NCI-H69 (cell line): ENCODE data around the gene HDAC8.
"Not testable (repeated sequence)": the region's sequence is repeated elsewhere in the genome, so short reads cannot be mapped to it uniquely, and the experiment has no call there.

ENCODE experiments used
- DNase-seq: peaks from one replicate; lab custom pipeline; 2025; lab: John Stamatoyannopoulos, UW

Gene HDAC8

DNA sequence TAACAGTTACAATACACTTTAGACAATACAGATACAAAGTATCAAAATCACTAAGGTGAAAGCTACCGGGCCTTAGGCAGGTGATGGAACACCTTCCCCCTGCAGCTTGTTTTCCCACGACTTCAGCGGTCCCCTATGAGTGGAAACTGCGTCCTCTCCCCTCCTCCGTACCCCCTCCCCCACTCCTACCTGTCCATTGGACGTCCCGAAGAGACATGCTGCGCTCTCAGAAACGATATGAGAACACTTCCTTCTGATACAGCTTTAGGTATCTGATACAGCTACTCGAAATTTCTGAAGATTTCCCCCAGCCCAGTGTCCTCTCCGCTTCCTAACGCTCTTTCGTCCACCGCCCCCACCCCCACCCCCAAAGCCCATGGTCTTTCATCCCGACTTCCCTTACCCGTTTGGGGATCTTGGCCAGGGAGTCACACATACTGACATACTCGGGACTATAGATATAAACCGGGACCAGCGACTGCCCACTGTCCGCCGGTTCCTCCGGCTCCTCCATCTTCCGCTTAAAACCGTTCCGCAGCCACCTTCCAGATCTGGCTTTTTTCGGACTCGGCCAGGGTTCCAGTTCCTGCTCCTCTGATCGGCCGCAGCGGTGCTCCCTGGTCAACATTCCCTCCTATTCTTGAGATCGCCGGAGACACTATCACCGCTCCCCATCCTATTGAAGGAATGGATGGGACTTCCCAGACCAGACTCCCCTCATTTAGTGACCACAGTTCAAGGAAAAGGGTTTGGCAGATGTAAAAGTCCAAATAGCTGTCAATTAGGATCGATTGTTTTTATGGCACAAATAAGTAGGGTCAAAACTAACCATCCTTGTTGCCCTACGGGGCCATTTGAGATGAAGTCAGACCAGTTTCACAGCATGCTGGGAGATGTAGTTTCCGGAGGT lies at the start of gene HDAC8:
TSS of gene HDAC8 (minus strand) at position 596 of the 910 bp plus-strand sequence. CDS start at position 514, 82 bp downstream.
- peak; percentile 86 for DNase-seq

DNA sequence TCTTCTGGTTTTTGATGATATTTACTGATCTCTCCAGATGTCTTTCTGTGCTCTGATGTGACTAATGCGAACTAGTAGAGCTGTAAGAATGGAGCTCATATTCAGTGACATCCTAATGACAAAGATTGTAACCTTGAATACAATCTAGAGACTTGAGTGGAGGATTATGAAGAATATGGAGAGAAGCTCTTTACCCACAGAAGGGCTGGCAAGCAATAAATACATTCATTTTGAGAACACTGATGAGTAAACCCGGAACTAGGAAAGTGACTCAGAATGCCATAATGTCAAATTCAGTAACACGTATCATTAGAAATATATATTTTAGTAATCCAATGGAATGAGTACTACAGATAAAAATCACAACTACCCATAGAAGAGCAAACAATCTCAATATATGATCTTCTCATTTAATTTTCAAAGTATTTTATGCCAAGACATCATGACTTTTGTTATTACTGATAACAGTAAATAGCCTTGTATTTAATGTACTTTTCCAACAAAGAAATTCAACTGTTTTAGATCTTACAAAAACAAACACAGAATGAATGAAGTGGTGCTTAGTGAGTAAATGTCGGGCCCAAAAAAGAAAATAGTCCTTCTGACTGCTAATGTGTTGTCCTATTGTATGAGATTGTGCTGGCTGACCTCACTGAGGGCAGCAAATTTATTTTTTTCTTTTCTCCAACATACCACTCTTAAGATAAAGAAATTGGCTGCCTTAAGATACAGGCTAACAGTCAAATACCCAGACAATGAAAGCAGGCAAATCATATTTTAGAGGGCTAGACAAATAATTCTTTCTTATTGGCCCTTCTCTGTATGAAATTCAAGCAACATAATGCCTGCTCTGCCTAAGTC lies 49.2 kb upstream of the HDAC8 start:
- no peak for DNase-seq

DNA sequence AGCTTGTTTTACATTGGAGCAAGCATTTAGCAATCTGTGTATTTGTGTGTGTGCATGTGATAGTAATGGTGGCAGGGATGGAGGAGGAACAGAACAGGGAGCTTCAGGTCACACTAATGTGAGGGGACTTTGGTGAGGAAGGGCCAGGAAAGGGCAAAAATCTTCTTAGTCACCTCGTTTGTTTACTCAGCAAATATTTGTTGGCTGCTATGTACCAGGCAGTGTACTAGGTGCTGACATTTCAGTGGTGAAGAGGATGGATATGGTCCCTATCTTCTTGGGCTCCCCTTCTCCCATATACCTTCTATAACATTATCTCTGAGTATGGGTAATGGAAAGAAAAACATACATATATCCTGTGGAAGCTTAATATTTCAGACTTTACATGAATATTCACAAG lies 48.5 kb upstream of the HDAC8 start:
- no peak for DNase-seq

DNA sequence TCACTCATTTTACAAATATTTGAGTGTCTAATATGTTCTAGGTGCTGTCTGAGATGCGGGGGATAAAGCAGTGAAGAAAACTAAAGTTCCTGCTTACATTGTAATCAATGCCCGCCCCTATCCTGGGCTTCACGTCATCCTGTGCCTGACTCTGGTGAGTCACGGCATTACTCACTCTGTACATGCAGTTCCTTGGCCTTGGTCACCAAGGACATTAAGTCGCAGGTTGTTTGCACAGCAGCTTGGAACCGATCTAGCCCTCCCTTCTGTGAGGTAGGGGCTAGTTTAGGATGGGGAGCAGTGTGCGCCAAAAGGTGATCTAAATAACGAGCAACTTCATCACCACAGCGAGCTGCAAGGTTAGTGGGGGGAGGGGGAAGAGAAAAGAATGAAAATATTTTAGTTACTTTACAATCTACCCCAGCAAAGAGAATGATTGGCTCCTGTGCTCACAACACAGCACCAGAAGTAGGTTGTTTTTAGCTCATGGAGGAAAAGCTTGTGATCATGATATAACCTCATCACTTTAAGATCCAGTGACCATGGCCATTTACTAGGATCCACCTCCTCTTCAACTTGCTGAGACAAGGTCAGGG lies 48.0 kb upstream of the HDAC8 start:
- DNase-seq: no peak

DNA sequence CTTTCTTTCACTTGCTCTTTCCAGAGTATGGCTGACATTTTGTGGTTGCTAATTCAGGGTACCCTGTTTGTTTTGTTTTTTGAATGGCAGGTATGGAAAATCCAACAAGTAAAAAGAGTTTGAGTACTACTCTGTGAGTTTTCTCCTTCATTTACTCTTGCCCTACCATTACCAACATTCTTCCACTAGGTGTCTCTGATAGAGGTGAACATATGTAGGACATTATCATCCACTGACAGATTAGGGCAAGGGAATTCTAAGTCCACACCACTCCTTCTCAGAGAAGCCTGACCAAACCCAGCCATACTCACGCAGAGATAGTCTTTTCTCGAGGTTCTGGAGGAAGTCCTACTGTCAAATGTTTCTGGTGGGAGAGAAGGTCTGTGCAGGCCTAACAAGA lies 36.7 kb upstream of the HDAC8 start:
- peak; percentile 1 for DNase-seq

DNA sequence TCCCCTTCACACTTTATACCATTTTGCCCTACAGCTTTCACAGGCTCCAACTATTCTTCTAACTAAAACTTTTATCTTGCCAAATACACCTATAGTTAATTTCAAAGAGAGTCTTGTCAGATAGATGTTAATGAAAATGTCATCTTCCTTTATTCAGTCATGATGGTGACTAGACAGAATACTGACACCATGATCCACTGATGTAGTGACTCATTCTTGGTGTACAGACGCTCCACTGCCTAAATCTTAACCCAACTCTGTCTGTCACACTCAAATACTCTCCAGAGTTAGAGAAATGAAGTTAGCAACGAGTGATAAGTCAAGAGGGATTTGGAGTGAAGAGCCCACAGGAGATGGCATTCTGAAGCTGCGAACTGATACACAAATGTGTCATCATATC lies 32.1 kb upstream of the HDAC8 start:
- DNase-seq: no peak

DNA sequence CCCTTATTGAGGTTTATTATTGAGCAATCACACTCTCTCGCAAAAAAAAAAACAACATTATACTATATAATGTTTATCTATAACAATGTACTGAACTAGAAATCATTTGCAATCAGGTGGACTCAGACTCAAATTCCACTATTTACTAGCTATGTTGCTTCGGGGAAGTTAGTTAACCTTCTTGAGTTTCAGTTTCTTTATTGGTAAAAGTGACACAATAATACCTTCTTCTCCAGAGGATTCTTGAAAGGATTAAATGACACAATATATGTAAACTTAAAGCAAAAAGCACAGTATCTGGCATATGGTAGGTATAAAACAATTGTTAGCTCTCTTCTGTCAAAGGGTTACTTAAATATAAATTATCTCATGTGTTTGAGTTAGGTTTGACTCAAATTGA lies 31.5 kb upstream of the HDAC8 start:
- no peak for DNase-seq

DNA sequence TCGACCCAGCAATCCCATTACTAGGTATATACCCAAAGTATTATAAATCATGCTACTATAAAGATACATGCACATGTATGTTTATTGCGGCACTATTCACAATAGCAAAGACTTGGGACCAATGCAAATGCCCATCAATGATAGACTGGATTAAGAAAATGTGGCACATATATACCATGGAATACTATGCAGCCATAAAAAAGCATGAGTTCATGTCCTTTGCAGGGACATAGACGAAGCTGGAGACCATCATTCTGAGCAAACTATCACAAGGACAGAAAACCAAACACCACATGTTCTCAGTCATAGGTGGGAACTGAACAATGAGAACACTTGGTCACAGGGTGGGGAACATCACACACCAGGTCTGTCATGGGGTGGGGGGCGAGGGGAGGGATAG lies 18.4 kb upstream of the HDAC8 start:
- DNase-seq: not testable (repeated sequence)

DNA sequence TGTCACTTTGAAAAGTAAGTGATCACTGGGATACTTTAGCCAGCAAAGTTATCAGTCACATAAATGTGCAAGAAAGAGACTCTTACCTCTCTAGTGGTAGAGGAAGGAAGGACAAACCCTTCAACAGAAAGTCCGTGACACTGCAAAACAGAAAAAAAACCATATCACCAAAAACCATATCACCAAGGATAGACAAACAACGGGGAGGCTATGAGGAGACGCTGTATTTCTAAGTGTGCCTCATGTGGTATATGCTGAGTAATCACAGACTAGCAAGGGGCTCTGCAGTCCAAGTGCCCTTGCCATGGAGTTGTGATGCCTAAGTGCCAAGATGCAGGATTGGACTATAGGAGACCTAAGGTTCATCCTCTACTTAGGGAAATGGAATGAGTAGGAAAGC lies 11.5 kb upstream of the HDAC8 start:
- no peak for DNase-seq

DNA sequence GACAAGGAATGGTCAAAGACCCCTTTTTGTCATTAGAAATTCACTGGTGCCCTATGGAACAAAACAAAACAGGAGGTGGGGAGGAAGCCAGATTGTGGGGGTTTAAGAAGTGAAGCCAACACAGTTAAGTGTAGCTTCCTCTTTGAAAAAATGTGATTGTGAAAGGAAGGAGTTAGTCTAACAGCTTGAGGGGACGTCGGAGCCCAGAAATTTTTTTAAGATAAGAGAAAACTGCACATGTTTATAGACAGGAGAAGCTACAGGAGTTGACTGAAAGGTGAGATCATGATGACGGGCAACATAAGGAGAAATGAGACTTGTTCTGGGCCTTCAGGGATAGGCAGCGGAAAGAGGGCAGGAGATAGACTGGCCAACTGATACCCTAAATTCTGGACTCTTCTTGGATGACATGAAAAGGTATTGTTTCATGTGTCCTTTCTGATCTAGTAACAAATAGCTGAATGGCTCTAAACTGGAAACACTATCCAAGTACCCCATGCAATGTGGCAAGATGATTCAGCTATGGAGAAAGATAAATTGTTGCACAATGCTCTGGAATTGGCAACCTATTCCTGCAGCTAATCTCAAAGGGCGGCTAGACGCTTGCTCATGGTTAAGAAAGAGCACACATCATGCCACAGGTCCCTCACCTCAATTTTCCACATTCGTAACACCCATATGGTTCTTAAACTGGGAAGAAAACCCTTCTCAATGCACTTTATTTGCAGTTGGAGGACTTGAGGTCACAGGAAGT lies 3.7 kb upstream of the HDAC8 start:
- DNase-seq: no peak

DNA sequence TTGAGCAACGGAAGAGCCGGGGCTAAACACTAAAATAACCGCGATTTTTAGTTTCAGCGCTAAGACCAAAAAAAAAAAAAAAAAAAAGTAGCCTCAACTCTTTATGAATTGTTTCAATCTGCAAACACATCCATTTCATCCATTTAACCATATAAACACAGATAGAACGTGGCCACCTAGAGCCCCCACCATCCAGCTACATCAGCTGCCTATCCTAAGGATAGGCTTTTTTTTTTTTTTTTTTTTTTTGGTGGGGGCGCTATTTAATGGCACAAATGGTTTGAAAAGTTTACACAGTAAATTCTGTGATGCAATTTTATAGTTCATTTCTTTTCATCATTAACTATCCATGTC lies 492 bp upstream of the HDAC8 start:
- no peak for DNase-seq

DNA sequence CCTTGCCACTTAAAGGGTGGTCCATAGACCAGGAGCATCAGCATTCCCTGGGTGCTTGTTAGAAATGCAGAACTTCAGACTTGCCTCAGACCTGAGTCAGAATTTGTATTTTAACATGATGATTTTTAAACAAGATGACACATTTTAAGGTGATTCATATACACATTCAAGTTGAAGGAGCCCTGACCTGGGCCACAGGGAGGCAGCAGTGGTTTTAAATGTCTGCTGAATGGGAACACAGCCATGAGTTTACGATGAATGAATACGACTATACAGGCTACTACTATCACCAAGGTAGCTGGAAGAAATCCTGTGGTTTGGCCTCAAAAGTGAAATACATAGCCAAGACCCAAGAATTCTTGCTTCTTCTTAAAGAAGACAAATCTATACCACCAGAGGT lies 2.9 kb downstream of the HDAC8 start:
- DNase-seq: no peak

DNA sequence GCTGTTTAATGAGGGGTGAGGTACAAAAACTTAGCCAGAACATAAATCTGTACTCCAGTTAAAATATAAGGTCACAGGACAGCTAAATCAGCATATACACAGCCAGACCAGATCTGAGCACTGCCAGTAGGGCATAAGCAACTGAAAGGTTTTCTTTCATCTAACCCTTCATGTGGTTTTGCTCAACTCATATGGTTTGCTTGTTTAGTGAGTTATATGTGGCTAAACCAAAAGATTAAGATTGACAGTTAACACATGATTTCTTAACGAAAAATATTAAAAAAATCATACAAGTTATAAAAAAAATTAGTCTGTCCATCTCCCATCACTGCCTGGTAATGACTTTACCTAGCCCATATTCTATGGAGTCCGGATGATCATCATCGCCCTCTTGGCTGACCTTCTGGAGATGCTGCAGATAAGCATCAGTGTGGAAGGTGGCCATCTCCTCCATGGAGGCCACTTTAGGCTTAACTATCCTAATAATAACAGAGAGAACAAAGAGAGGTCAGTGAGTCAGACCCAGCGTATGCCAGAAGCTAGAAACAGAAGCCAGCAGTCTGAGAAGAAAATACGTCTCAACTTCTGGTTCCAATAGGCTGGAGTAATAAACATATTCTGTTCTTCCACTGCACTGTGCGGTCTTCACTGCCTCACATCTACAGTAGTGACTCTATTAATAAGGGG lies 4.1 kb downstream of the HDAC8 start:
- no peak for DNase-seq

DNA sequence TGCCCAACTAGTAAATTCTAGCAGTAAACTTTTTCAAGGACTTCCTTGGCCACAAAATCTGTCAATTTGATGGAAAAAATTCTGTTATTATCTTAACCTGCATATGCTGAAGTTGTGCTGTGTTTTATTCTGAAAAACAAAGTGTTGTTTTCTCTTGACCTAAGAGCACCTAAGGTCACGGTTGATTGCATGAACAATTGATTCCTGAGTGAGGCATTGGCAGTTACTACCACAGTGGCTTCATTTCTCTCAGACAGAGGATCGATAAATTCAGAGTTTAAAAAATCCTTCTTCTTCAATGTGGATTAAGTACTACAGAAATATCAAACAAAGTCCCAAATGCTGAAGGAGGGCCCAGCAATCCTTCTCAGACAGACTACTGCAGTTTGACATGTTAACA lies 6.2 kb downstream of the HDAC8 start:
- no peak for DNase-seq

DNA sequence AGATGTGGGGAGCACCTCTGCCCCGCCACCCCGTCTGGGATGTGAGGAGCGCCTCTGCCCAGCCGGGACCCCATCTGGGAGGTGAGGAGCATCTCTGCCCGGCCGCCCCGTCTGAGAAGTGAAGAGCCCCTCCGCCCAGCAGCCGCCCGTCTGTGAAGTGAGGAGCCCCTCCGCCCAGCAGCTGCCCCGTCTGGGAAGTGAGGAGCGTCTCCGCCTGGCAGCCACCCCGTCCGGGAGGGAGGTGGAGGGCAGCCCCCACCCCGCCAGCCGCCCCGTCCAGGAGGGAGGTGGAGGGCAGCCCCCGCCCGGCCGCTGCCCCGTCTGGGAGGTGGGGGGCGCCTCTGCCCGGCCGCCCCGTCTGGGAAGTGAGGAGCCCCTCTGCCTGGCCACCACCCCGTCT lies 13.0 kb downstream of the HDAC8 start:
- not testable (repeated sequence) for DNase-seq

DNA sequence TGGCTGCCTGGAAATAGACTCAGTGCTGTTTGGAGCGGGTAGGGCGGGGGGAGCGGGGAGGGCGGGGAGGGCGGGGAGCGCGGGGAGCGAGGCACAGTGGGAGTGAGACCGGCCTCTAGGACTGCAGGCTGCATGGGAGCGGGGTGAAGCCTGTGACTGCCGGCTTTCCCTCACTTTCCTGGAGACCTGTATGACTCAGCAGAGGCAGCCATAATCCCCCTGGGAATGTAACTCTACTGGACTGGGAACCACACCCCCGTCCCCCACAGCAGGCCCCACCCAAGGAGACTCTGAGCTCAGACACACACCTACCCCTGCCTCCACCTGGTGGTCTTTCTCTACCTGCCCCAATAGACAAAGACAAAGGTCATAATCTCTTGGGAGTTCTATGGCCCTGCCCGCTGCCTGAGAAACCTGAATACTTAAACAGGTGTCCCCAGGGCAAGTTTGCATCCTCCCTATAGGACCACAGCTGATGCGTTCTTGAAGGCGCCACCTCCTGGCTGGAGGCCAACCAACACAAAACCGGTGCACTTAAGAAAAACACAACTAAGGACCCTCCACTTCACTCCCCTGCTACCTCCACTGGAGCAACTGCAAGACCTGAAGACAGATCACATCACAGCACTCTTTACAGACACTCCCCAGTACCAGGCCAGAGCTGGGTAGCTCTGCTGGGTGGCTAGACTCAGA lies 18.0 kb downstream of the HDAC8 start:
- DNase-seq: peak; percentile 94

DNA sequence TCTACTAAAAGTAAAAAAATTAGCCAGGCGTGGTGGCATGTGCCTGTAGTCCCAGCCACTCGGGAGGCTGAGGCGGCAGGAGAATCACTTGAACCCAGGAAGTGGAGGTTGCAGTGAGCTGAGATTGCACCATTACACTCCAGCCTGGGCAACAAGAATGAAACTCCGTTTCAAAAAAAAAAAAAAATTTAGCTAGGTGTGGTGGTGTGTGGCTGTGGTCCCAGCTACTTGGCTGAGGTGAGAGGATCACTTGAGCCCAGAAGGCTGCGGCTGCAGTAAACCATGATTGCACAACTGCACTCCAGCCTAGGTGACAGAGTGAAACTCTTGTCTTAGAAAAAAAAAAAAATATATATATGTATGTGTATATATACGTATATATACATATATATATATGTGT lies 20.2 kb downstream of the HDAC8 start:
- not testable (repeated sequence) for DNase-seq

DNA sequence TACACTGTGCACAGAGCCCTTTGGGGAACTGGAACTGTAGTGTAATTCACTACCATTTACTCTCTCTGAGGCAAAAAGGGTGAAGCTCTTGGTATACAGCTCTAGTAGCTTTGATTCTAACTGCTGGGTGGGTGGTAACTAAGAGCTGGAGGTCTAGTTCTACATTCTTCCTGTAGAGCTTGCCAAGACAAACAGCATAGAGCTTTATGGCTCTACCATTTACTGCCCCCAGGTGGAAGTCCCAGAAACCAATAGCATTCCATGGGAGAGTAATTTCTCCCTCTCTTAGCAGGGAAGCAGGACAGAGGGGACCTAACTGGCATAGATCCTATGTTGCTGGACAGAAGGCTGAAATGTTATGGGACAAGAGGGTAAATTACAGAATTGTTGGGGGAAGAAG lies 26.7 kb downstream of the HDAC8 start:
- peak; percentile 62 for DNase-seq

DNA sequence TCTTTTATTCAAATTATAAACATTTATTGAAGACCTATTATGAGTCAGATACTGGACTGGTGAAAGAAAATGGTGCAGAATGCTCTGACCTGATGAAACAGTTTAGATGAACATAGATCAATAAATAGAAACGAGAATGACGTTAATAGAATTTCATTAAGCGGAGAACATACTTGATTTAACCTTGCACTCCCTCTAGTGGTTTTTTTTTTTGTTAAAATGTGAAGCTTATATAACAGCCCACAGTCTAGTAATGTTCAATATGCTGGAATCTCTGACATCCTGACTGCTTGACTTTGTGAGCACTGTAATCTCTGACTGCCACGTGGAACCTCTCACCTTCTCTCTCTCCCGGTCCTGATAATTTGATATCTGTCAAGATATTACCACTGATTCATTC lies 32.3 kb downstream of the HDAC8 start:
- peak; percentile 41 for DNase-seq

DNA sequence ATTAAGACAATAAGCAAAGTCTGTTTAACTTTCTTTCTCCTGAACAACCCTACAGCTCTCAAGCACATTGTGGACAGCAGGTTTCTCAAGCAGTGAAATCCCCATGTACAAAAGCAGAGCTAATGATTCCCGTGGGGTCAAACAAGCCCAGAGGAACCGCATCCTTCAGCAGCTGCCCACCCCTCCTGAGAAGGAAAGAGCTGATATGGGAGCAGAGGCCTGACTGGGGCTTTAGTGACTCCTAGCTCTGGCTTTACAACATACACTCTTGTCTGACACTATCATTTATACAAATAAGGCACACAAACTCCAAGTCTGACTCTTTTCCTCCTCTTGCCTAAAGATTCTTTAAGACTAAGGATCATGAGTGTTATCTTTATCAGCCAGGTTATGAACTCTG lies 32.8 kb downstream of the HDAC8 start:
- DNase-seq: peak; percentile 16

DNA sequence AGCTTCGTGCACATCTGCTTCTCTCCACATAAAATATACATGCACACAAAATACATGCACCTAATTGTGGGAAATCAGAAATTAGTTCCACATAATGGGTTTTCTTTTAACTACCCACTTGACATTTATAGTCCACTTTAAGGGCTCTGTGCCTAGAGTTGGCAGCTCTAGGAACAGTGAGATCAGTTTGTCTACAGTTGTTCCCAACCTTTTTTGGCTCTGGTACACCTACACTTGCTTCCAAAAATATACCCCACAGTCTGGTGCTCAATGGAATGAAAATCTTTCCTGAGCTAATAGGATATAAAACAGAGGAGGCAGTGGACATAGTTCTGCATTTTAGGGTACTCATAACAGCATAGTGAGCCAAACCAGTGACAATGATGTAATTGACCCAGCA lies 36.1 kb downstream of the HDAC8 start:
- no peak for DNase-seq
